ENCODE data around the gene VAT1L. TPM values are rescaled to one million over a fixed set of nuclear protein-coding genes. Genes with fewer than 3 reads are reported as not detected.

The VAT1L gene
- total and polyA plus RNA-seq, 2 experiments from 2014 or later, result 11.0 to 24.4 TPM

Other genes starting within 250 kb of the VAT1L start
- gene NUDT7, start 66.0 kb upstream of the VAT1L start, total RNA-seq (2014; rRNA removed; shearing (Covaris generic)), result 5.6 and 7.7 TPM in 2 replicates
- 10.9 and 14.3 TPM in 2 replicates for gene NUDT7, start 66.0 kb upstream of the VAT1L start, polyA plus RNA-seq (2016; fragmentation: Nextera tagmentation; extraction: Ambion mirVana)
- gene CLEC3A, start 234.0 kb downstream of the VAT1L start, total RNA-seq (2014; rRNA removed; shearing (Covaris generic)), result not detected in 2 replicates
- not detected in 2 replicates for gene CLEC3A, start 234.0 kb downstream of the VAT1L start, polyA plus RNA-seq (2016; fragmentation: Nextera tagmentation; extraction: Ambion mirVana)

Measured in GM23338 (cell line).